ENCODE measurements around the gene SPECC1.

- TF ChIP-seq EZH2phosphoT487 (IDR thresholded peaks at IDR 0.05; ENCODE audit: insufficient read depth, low read depth) (no peak), EZH2 (IDR thresholded peaks at IDR 0.05; ENCODE audit: insufficient read depth, poor library complexity, severe bottlenecking) (no peak)
Measured at GRCh38 chr17:20098314-20098713, 89.2 kb downstream of the SPECC1 start.

All from GM23248 (cell line).